GM19397 (cell line): ENCODE measurements around the gene HIGD1C.
"Not testable (repeated sequence)": the region's sequence is repeated elsewhere in the genome, so short reads cannot be mapped to it uniquely, and the experiment has no call there.

ENCODE experiments used
- ATAC-seq: cut with Tn5 transposase; IDR thresholded peaks from one replicate; pipeline ENCODE4 v1.9.1; 2021; ENCODE audit warnings: mild to moderate bottlenecking, moderate library complexity; ENCODE audit not compliant: unreplicated experiment

HIGD1C gene

GRCh38 chr12:51013441-51013840 is 61.1 kb downstream of the HIGD1C start:
- ATAC-seq, result no peak

DNA sequence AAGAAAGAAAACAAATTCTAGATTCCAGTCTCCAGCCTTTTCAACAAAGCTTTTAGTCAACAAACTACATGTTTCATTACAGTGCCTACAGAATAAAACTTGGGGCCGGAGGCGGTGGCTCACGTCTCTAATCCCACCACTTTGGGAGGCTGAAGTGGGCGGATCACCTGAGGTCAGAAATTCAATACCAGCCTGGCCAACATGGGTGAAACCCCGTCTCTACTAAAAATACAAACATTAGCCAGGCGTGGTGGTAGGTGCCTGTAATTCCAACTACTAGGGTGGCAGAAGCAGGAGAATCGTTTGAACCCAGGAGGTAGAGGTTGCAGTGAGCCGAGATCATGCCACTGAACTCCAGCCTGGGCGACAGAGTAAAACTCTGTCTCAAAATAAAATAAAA is 62.1 kb downstream of the HIGD1C start:
- not testable (repeated sequence) for ATAC-seq

- no peak for ATAC-seq
Measured at GRCh38 chr12:51017452-51017851, 65.1 kb downstream of the HIGD1C start.

- no peak for ATAC-seq
Measured at GRCh38 chr12:51018956-51019355, 66.6 kb downstream of the HIGD1C start.

DNA sequence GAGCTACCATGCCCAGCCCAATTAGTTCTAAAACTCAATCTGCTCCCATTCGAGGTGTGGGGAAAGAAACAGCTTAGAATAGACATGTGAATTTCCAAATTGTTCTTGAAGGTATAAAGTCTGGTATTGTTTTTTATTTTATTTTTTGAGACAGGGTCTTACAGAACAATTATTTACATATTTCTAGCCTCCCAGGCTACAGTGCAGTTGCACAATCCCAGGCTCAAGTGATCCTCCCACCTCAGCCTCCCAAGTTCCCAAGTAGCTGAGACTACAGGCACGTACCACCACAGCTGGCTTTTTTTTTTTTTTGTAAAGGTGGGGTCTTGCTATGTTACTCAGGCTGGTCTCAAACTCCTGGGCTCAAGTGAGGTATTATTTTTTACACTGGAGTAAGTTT is 67.6 kb downstream of the HIGD1C start:
- no peak for ATAC-seq
